Breast epithelium (tissue), 4 donors: ENCODE measurements around the gene CDK7. TPM values are rescaled to one million over a fixed set of nuclear protein-coding genes. Genes with fewer than 3 reads are reported as not detected.
"Not testable (repeated sequence)": the region's sequence is repeated elsewhere in the genome, so short reads cannot be mapped to it uniquely, and the experiment has no call there.

Experiments used
- DNase-seq, 2 donors: peaks; one replicate each; pipeline ENCODE4 v3.0.0-alpha.2; 2019; ENCODE audit warnings: low spot score in 2 of 2
- H3K27ac ChIP-seq, 2 donors: fragments of 200-600 bp; sonication (generic) in 1 of 2; one replicate each; pipeline ENCODE4 v1.5.1; 2016 to 2019; ENCODE audit warnings: mild to moderate bottlenecking in 1 of 2
- H3K27me3 ChIP-seq, 2 donors: fragments of 200-600 bp; sonication (generic) in 1 of 2; one replicate each; pipeline versions ENCODE4 v1.5.1 to v1.6.0; 2017 to 2019; ENCODE audit warnings: control low read depth in 1 of 2, mild to moderate bottlenecking in 1 of 2
- H3K36me3 ChIP-seq: fragments of 200-600 bp; one replicate; pipeline ENCODE4 v1.5.1; 2019
- H3K4me1 ChIP-seq, 2 donors: fragments of 200-600 bp; sonication (generic); one replicate each; pipeline ENCODE4 v1.5.1; 2016 to 2019; ENCODE audit warnings: control low read depth in 1 of 2
- H3K4me3 ChIP-seq, 3 donors: fragments of 200-600 bp; sonication (generic); 1 replicate in 2 of 3; 2 replicates in 1 of 3; pipeline ENCODE4 v1.5.1; 2016 to 2019; ENCODE audit warnings: mild to moderate bottlenecking in 3 of 3, moderate library complexity in 2 of 3
- H3K9me3 ChIP-seq, 2 donors: fragments of 200-600 bp; sonication (generic) in 1 of 2; one replicate each; pipeline ENCODE4 v1.5.1; 2016 to 2019; ENCODE audit warnings: control low read depth in 1 of 2
- CTCF ChIP-seq, 3 donors: fragments of 450-650 bp; IDR thresholded peaks; one replicate each; pipeline ENCODE4 v1.5.1; 2016 to 2017; ENCODE audit warnings: antibody characterized with exemption in 3 of 3, mild to moderate bottlenecking in 3 of 3, moderate library complexity in 3 of 3
- POLR2A ChIP-seq: fragments of 450-650 bp; IDR thresholded peaks from one replicate; pipeline ENCODE4 v1.6.1; 2016; ENCODE audit warnings: antibody characterized with exemption, mild to moderate bottlenecking, moderate library complexity
- POLR2AphosphoS5 ChIP-seq, 3 donors: sonication (generic); formaldehyde crosslinking; IDR thresholded peaks; one replicate each; pipeline ENCODE4 v1.6.1; 2017; ENCODE audit warnings: antibody characterized with exemption in 3 of 3
- intact Hi-C: fragments of 100-400 bp; cut with DNase I; formaldehyde crosslinking; loops from one replicate; pipeline ENCODE4 v1.15.1; 2023; ENCODE audit warnings: low total_unique reads
- total RNA-seq, 3 donors: library from RNA; depleted of rRNA; stranded (reverse); fragments of >200 nt; gene quantifications; one replicate each; pipeline ENCODE4 v1.1.0, GENCODE V29; 2016

CDK7 gene
- total RNA-seq, 3 donors from 2014 or later = 13.4 to 28.7 (median 20.3) TPM

DNA sequence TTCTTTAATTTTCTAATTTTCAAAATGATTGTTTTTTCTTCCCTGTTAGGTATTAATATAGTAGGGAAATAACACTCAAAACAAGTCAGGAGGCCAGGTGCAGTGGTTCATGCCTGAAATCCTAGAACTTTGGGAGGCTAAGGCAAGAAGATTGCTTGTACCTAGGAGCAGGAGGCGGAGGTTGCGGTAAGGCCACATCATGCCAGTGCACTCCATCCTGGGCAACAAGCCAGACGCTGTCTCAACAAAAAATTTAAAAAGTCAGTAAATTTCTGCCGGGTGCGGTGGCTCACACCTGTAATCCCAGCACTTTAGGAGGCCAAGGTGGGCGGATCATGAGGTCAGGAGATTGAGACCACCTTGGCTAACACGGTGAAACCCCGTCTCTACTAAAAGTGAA, 10.2 kb upstream of the CDK7 start:
- Histone ChIP-seq H3K36me3 (no peaks in the 10 kb centered on the region), H3K4me3 (no peak overlapping the region), H3K27ac (no peak overlapping the region), H3K9me3 (no peaks in the 10 kb centered on the region), H3K27me3 (no peaks in the 10 kb centered on the region), H3K4me1 (no peaks in the 10 kb centered on the region)
- no peak for DNase-seq
- TF ChIP-seq POLR2AphosphoS5 (IDR thresholded peaks at IDR 0.05) (no peak), CTCF (IDR thresholded peaks at IDR 0.05) (no peak), POLR2A (no peak)
- intact Hi-C loops = no loop called here

DNA sequence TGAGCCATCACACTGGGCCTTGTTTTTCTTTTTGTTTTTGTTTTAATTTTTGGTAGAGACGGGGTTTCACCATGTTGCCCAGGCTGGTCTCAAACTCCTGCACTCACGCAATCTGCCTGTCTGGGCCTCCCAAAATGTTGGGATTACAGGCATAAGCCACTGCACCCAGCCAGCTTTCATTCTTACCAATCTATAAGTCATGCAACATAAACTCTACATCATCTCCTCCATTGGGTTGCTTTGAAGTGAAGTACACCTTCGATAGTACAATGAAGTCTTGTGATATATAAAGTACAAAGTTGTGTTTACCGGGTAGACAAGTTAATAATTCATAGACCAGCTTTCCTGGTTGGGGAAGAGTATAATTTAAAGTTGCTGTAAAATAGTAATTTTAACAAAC, 8.8 kb upstream of the CDK7 start:
- TF ChIP-seq POLR2AphosphoS5 (IDR thresholded peaks at IDR 0.05) (no peak), POLR2A (no peak), CTCF (IDR thresholded peaks at IDR 0.05) (no peak)
- no peaks in the 10 kb centered on the region for H3K36me3 ChIP-seq
- H3K27me3 ChIP-seq = no peaks in the 10 kb centered on the region
- H3K4me3 ChIP-seq = no peak overlapping the region
- no peaks in the 10 kb centered on the region for H3K9me3 ChIP-seq
- H3K4me1 ChIP-seq = no peaks in the 10 kb centered on the region
- DNase-seq = no peak
- no peak overlapping the region for H3K27ac ChIP-seq
- intact Hi-C loops = no loop called here

DNA sequence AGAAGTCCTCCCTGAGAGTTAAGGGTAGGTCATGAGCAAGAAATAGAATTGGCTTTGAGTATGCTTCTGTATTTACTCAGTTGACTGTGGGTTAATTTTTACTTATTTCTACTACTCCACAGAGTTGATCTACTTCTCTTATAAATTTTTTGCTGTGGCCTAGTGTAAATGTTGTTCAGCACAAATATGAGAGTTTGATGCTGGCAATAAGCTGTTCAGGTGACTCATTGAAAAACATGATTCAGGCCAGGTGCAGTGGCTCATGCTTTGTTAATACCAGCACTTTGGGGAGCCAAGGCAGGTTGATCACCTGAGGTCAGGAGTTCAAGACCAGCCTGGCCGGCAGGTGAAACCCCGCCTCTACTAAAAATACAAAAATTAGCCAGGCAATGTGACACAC, 4.5 kb upstream of the CDK7 start:
- no peaks in the 10 kb centered on the region for H3K27me3 ChIP-seq
- no peaks in the 10 kb centered on the region for H3K36me3 ChIP-seq
- intact Hi-C loops = no loop called here
- TF ChIP-seq CTCF (IDR thresholded peaks at IDR 0.05) = no peak
- no peak for TF ChIP-seq POLR2AphosphoS5 (IDR thresholded peaks at IDR 0.05)
- TF ChIP-seq POLR2A = no peak
- no peak overlapping the region for H3K27ac ChIP-seq
- DNase-seq = no peak
- no peaks in the 10 kb centered on the region for H3K9me3 ChIP-seq
- H3K4me1 ChIP-seq = no peaks in the 10 kb centered on the region
- H3K4me3 ChIP-seq = no peak overlapping the region

DNA sequence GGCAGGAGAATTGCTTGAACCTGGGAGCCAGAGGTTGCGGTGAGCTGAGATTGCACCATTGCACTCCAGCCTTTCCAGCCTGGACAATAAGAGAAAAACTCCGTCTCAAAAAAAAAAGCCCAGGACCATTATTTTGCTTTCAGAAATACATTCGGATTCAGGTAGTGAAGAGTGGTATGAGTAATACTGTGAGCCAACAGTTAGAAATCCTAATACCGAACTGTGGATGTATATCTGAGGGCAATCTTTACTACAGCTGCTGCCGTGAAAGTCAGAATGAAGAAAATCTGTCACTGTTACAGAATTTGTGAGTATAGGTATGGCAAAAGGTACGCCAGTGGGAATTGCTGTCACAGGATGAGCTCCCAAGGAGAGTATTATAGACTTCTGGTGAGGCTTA, 3.4 kb upstream of the CDK7 start:
- DNase-seq = no peak
- TF ChIP-seq POLR2AphosphoS5 (IDR thresholded peaks at IDR 0.05) = no peak
- TF ChIP-seq POLR2A = no peak
- TF ChIP-seq CTCF (IDR thresholded peaks at IDR 0.05) = no peak
- Histone ChIP-seq H3K4me1 (no peaks in the 10 kb centered on the region), H3K36me3 (no peaks in the 10 kb centered on the region), H3K27me3 (no peaks in the 10 kb centered on the region), H3K9me3 (no peaks in the 10 kb centered on the region), H3K4me3 (no peak overlapping the region), H3K27ac (no peak overlapping the region)
- intact Hi-C loops = no loop called here

DNA sequence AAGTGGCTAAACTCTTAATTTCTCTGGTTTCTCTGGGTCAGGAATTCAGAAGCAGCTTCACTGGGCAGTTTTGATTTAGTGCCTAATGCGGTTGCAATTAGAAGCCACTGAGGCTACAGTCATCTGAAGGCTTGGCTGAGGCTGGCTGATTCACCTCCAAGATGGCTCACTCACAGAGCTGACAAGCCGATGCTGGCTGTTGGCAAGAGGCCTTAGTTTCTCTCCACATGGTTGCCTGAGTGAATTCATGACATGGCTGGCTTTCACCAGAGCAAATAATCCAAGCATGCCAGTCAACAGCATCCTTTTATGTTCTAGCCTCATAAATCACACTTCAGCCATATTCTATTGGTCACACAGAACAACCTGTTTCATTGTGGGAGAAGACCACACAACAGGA, 2.8 kb upstream of the CDK7 start:
- H3K27ac ChIP-seq = no peak overlapping the region
- H3K36me3 ChIP-seq = no peaks in the 10 kb centered on the region
- no peaks in the 10 kb centered on the region for H3K27me3 ChIP-seq
- no peak overlapping the region for H3K4me3 ChIP-seq
- DNase-seq = no peak
- intact Hi-C loops = no loop called here
- TF ChIP-seq POLR2A (no peak), CTCF (IDR thresholded peaks at IDR 0.05) (no peak), POLR2AphosphoS5 (IDR thresholded peaks at IDR 0.05) (no peak)
- no peaks in the 10 kb centered on the region for H3K4me1 ChIP-seq
- no peaks in the 10 kb centered on the region for H3K9me3 ChIP-seq

- H3K9me3 ChIP-seq, H3K27me3 ChIP-seq, DNase-seq, H3K27ac ChIP-seq, H3K36me3 ChIP-seq, H3K4me3 ChIP-seq, intact Hi-C loops, H3K4me1 ChIP-seq: not testable (repeated sequence)
Measured at GRCh38 chr5:69236733-69237132, 2.0 kb downstream of the CDK7 start.
